ENCODE data around the gene PSAPL1. TPM values are rescaled to one million over a fixed set of nuclear protein-coding genes. Genes with fewer than 3 reads are reported as not detected.

Gene PSAPL1
- polyA plus RNA-seq, 1 of the 3 experiments (the other 2 are of a cell fraction) = 0.03 TPM

DNA sequence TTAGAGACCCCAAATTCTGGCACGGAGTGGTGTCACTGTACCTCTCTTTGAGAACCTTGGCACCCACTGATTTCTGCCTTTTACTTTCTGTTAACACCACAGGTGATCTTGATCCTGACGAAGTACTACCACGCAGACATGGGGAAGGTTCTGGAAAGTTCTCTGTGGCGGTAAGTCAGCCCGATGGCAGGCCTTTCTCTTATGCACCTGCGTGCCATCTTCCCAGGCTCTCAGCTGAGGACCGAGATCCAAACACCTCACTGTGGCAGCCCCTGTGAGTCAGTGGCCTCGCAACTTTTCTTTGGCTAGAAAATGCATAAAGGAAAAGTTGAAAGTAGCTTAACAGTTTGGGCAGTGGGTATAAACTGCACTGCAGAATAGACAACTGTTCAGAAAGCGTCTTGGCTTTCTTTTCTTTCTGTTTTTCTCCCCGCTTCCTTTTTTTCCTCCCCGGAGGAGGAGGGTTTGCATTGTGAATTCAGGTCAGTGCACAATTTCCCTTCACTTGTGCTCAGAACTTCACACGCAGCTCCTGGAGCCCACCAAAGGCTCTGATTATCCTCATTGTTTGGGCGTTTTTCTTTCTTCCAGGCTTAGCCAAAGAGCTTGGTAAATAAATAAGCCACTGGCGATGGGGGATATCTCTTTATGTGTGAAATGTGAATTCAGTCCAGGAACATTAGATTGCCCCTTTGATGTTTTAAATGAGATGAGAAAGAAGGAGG is 38.4 kb downstream of the PSAPL1 start:
- Histone ChIP-seq H3K27ac (ENCODE audit: low read depth in 2 of 2, low read length in 1 of 2) (no peak overlapping the region), H3K4me2 (no peak overlapping the region), H3K36me3 (replicated peaks in 1 of 2; ENCODE audit: control insufficient read depth in 1 of 2, insufficient read depth in 2 of 2, low read length in 1 of 2) (no peaks in the 10 kb centered on the region), H3K27me3 (ENCODE audit: insufficient read depth) (peaks cover 7% of the 10 kb centered on the region; the same call in 1 of the 2 replicates), H3K4me1 (ENCODE audit: control insufficient read depth in 1 of 2, insufficient read depth in 2 of 2, low read depth in 1 of 2, low read length in 1 of 2) (peaks cover 0 to 14% of the 10 kb centered on the region in 2 experiments; a peak in 2 of 4 replicates), H3K9ac (no peak overlapping the region), H3K4me3 (ENCODE audit: low read depth in 2 of 2, low read length in 1 of 2) (no peak overlapping the region), H2AFZ (ENCODE audit: low read depth) (no peak overlapping the region), H3K9me2 (no peaks in the 10 kb centered on the region), H3K9me3 (no peaks in the 10 kb centered on the region), H3K79me2 (ENCODE audit: insufficient read depth) (no peaks in the 10 kb centered on the region), H4K20me1 (ENCODE audit: insufficient read depth) (no peaks in the 10 kb centered on the region), H3F3A (replicated peaks; ENCODE audit: insufficient read depth) (no peaks in the 10 kb centered on the region)
- ChIA-PET POLR2A (interaction anchor here (0.5 kb wide), 1 partner anchor 19 kb away, joined by 3 read pairs; no protein-coding TSS in a partner anchor), CTCF (interaction anchor here (1.7 to 2.0 kb wide), 2 partner anchors 16 to 324 kb away, joined by 4 to 5 read pairs; no protein-coding TSS in a partner anchor)
- 74% methylated on average over 13 of the region's 14 CpGs for WGBS (ENCODE audit: low lambda C conversion rate)
- DNase-seq = no peak
- TF ChIP-seq EP300 (IDR thresholded peaks at IDR 0.05; ENCODE audit: borderline replicate concordance in 1 of 2, low read depth in 1 of 2, low read length in 1 of 2) (no peak), MXI1 (IDR thresholded peaks at IDR 0.05; ENCODE audit: low read depth, low read length) (no peak), RAD21 (IDR thresholded peaks at IDR 0.05; ENCODE audit: low read length) (no peak), TCF12 (IDR thresholded peaks at IDR 0.05) (no peak), POLR2AphosphoS5 (IDR thresholded peaks at IDR 0.05; ENCODE audit: low read depth, low read length) (no peak), FOXM1 (IDR thresholded peaks at IDR 0.05; ENCODE audit: low read depth) (no peak), RFX5 (IDR thresholded peaks at IDR 0.05; ENCODE audit: low read length) (no peak)
- TF ChIP-seq, protein P1, sequence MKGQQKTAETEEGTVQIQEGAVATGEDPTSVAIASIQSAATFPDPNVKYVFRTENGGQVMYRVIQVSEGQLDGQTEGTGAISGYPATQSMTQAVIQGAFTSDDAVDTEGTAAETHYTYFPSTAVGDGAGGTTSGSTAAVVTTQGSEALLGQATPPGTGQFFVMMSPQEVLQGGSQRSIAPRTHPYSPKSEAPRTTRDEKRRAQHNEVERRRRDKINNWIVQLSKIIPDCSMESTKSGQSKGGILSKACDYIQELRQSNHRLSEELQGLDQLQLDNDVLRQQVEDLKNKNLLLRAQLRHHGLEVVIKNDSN (IDR thresholded peaks at IDR 0.05; ENCODE audit: borderline replicate concordance, low read depth) = no peak
- TF ChIP-seq, protein P2, sequence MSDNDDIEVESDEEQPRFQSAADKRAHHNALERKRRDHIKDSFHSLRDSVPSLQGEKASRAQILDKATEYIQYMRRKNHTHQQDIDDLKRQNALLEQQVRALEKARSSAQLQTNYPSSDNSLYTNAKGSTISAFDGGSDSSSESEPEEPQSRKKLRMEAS (IDR thresholded peaks at IDR 0.05; ENCODE audit: low read depth) = no peak

DNA sequence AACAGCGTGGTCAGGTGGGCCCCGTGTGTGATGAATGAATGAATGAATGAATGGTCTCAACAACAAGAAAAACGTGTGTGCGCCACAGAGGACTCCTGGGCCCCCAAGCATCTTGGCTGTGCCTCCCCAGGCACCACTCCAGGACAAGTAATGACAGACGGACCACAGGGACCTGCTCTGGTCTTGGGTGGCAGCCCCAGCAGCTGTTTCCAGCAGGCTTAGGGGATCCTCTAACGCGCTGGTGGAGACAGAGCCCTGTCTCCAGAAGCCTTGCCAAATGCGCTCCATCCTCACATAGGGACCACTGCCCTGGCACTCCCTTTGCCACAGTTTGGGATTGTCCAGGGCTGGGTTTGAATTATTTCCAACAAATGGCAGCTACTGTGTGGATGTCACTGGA is 39.1 kb downstream of the PSAPL1 start:
- CTCF ChIA-PET = interaction anchor here (1.4 to 1.7 kb wide), 2 partner anchors 25 to 325 kb away, joined by 4 to 5 read pairs; no protein-coding TSS in a partner anchor
- no peaks in the 10 kb centered on the region for H4K20me1 ChIP-seq (ENCODE audit: insufficient read depth)
- peaks cover 0 to 14% of the 10 kb centered on the region in 2 experiments; a peak in 2 of 4 replicates for H3K4me1 ChIP-seq (ENCODE audit: control insufficient read depth in 1 of 2, insufficient read depth in 2 of 2, low read depth in 1 of 2, low read length in 1 of 2)
- no peaks in the 10 kb centered on the region for H3K9me2 ChIP-seq
- no peak overlapping the region for H3K4me2 ChIP-seq
- no peak overlapping the region for H3K27ac ChIP-seq (ENCODE audit: low read depth in 2 of 2, low read length in 1 of 2)
- H3K27me3 ChIP-seq (ENCODE audit: insufficient read depth) = peaks cover 12% of the 10 kb centered on the region; the same call in 1 of the 2 replicates
- peak; percentile 10 for DNase-seq
- 75% methylated on average over 5 of the region's 8 CpGs for WGBS (ENCODE audit: low lambda C conversion rate)
- no peaks in the 10 kb centered on the region for H3K36me3 ChIP-seq (replicated peaks in 1 of 2; ENCODE audit: control insufficient read depth in 1 of 2, insufficient read depth in 2 of 2, low read length in 1 of 2)
- H3K4me3 ChIP-seq (ENCODE audit: low read depth in 2 of 2, low read length in 1 of 2) = no peak overlapping the region
- no peaks in the 10 kb centered on the region for H3K9me3 ChIP-seq
- POLR2A ChIA-PET = interaction anchor here (0.5 kb wide), 1 partner anchor 19 kb away, joined by 3 read pairs; no protein-coding TSS in a partner anchor
- no peaks in the 10 kb centered on the region for H3K79me2 ChIP-seq (ENCODE audit: insufficient read depth)
- no peak overlapping the region for H3K9ac ChIP-seq
- no peak overlapping the region for H2AFZ ChIP-seq (ENCODE audit: low read depth)
- no peaks in the 10 kb centered on the region for H3F3A ChIP-seq (replicated peaks; ENCODE audit: insufficient read depth)
- TF ChIP-seq, protein P3, sequence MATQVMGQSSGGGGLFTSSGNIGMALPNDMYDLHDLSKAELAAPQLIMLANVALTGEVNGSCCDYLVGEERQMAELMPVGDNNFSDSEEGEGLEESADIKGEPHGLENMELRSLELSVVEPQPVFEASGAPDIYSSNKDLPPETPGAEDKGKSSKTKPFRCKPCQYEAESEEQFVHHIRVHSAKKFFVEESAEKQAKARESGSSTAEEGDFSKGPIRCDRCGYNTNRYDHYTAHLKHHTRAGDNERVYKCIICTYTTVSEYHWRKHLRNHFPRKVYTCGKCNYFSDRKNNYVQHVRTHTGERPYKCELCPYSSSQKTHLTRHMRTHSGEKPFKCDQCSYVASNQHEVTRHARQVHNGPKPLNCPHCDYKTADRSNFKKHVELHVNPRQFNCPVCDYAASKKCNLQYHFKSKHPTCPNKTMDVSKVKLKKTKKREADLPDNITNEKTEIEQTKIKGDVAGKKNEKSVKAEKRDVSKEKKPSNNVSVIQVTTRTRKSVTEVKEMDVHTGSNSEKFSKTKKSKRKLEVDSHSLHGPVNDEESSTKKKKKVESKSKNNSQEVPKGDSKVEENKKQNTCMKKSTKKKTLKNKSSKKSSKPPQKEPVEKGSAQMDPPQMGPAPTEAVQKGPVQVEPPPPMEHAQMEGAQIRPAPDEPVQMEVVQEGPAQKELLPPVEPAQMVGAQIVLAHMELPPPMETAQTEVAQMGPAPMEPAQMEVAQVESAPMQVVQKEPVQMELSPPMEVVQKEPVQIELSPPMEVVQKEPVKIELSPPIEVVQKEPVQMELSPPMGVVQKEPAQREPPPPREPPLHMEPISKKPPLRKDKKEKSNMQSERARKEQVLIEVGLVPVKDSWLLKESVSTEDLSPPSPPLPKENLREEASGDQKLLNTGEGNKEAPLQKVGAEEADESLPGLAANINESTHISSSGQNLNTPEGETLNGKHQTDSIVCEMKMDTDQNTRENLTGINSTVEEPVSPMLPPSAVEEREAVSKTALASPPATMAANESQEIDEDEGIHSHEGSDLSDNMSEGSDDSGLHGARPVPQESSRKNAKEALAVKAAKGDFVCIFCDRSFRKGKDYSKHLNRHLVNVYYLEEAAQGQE (IDR thresholded peaks at IDR 0.05; ENCODE audit: low read depth, low read length) = no peak
- TF ChIP-seq FOSL2 (IDR thresholded peaks at IDR 0.05; ENCODE audit: borderline replicate concordance, low read depth) (no peak), ELF1 (IDR thresholded peaks at IDR 0.05) (no peak), SIN3A (IDR thresholded peaks at IDR 0.05; ENCODE audit: borderline replicate concordance, low read depth, low read length) (no peak), EP300 (IDR thresholded peaks at IDR 0.05; ENCODE audit: borderline replicate concordance in 1 of 2, low read depth in 1 of 2, low read length in 1 of 2) (no peak), NRF1 (IDR thresholded peaks at IDR 0.05; ENCODE audit: low read depth, low read length) (no peak)
- TF ChIP-seq, protein P4, sequence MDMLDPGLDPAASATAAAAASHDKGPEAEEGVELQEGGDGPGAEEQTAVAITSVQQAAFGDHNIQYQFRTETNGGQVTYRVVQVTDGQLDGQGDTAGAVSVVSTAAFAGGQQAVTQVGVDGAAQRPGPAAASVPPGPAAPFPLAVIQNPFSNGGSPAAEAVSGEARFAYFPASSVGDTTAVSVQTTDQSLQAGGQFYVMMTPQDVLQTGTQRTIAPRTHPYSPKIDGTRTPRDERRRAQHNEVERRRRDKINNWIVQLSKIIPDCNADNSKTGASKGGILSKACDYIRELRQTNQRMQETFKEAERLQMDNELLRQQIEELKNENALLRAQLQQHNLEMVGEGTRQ (IDR thresholded peaks at IDR 0.05; ENCODE audit: borderline replicate concordance, low read depth, low read length) = no peak
- TF ChIP-seq, protein P1 (IDR thresholded peaks at IDR 0.05; ENCODE audit: borderline replicate concordance, low read depth) = no peak
- TF ChIP-seq, protein P5, sequence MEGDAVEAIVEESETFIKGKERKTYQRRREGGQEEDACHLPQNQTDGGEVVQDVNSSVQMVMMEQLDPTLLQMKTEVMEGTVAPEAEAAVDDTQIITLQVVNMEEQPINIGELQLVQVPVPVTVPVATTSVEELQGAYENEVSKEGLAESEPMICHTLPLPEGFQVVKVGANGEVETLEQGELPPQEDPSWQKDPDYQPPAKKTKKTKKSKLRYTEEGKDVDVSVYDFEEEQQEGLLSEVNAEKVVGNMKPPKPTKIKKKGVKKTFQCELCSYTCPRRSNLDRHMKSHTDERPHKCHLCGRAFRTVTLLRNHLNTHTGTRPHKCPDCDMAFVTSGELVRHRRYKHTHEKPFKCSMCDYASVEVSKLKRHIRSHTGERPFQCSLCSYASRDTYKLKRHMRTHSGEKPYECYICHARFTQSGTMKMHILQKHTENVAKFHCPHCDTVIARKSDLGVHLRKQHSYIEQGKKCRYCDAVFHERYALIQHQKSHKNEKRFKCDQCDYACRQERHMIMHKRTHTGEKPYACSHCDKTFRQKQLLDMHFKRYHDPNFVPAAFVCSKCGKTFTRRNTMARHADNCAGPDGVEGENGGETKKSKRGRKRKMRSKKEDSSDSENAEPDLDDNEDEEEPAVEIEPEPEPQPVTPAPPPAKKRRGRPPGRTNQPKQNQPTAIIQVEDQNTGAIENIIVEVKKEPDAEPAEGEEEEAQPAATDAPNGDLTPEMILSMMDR (IDR thresholded peaks at IDR 0.05) = no peak
- TF ChIP-seq, protein P2 (IDR thresholded peaks at IDR 0.05; ENCODE audit: low read depth) = no peak
